NCI-H748 (cell line): ENCODE measurements around the gene KCNQ1OT1.

Experiments used
- DNase-seq: peaks from one replicate; lab custom pipeline; 2025; ENCODE audit not compliant: unreplicated experiment; lab: John Stamatoyannopoulos, UW

KCNQ1OT1 gene

GRCh38 chr11:2737226-2737590, 37.4 kb upstream of the KCNQ1OT1 start:
- no peak for DNase-seq

DNA sequence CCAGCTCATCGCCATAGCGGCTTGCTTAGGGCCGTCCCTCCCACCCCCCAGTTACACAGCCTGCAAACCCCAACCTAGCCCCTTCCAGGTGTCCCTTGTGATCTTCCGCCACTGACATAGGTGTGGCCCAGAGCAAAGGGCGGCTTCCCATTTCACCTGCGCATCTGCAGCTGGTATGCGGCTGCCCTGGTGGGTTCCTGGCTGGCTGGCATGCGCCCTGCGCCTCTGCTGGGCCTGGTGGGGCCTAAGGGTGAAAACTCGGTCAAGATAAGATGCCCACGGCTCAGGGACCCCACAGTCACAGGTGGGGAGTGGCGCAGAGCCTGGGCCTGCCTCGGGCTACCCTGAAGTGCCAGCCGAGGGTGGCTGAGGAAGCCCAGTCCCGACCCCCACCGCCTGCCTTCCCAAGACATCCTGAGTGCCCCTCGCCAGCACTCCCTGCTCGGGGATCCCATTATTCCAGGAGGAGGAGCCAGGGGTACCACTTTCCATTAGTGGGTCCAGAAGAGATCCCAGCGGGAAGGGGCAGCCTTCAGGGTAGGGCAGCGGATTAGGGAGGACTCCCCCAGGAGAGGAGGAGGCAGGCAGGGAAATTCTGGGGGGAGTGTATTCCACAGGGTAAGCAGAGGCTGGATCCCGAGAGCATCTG, 36.9 kb upstream of the KCNQ1OT1 start:
- DNase-seq: no peak

- DNase-seq: no peak
Measured at GRCh38 chr11:2735053-2735589, 35.3 kb upstream of the KCNQ1OT1 start.

GRCh38 chr11:2734181-2735052, 34.6 kb upstream of the KCNQ1OT1 start:
- no peak for DNase-seq

DNA sequence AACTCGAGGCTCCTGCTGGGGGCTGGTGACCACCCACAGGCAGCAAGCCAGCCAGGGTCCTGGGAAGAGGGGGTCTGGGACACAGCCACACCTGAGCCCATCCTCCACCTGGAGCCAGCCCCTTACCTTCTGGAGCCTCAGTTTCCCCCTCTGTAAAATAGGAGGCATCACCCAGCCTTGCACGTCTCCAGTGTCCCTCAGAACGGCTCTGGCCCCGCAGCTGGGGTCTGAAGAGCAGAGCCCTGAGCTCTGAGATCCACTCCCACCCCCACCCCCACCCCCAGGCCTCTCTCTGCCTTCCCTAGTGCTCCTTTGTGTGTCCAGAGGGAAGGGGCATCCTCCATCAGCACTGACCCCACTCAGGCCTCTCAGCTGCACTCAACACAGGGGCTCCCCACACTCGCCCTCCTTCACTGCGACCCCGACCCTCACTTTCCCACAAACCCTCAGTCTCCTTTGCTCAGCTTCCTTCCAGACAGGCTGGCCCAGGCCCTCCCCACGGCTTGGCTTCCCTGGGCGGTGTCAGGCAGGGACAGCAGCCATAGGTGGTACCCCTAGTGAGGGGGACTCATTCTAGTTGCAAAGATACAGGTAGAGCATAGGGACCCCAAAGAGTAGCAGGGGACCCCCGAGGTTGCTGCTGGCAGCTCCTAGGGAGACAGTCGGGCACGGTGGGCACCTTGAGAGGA, 33.3 kb upstream of the KCNQ1OT1 start:
- DNase-seq: no peak

DNA sequence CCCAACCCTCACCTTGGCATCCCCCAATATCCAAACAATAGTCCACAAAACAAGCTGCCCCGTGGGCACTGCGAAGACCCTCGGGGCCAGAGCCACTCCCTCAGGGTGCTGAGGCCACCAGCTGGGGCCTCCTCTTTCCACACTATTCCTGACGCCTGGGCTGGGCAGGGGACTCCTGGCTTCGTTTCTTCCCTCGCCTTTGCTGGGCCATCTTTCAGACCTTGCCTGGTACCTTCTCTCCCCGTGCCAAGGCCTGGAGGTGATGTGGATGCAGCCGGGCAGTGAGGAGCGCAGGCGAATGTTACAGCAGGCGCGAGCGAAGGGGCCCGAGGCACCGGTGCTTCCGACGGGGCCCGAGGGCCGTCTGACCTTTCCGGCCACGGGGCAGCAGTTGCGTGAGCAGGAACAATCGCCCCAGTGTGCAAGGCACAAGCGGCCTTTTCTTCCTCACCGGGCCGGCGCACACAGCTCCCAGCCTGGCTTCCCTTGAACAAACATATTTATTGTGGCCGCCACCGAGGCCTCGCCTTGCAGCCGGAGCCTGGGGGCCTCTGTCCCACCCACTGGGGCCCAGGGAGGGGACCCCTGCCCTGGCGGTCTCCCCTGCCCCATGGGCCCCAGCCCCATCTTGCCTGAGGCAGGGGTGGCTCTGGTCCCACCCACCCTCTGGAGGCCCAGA, 32.6 kb upstream of the KCNQ1OT1 start:
- DNase-seq: no peak

DNA sequence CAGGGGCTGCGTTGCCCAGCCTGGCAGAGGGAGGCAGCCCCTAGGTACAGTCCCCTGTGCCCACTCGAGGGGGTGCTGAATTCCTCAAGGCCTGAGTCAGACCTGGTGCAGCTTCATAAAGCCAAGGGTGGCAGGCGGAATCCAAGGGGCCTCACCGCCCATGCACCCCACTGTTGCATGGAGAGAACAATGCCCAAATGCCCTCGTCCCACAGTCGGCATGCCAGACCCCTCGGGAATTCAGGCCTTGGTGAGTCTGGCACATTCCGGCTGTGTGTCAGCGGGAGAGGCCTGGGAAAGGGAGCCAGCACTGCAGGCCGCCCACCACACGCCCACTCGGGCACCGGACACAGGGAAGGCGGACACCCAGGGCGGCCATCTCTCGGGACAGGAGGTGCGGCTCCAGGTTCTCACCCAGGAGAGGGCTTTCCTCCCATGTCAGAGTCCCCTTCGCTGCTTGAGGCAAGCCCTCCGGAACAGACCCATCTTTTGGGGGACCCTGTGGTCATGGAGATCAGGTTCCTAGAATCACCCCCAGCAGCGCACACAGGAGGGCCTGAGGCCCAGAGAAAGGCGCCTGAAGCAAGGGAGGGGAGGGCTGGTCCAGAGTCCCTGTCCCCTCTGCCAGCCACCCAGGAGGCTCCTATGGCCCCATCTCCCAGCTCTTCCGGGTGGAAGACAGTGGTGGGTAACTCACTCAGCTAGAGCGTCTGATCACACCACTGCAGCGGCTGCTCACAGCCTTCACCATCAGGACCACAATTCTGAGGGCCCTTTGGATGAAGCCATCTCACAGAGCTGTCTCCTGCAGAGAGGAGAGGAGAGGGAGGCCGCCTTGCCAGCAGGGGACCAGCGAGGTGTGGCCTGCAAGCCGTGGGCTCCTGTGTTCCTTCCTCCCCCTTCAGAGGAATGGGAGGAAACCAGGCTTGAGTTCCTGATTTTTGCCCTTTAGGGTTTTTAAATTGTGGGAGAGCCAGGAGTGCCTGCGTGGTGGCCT, 31.6 kb upstream of the KCNQ1OT1 start:
- no peak for DNase-seq

- no peak for DNase-seq
Measured at GRCh38 chr11:2730272-2731129, 30.7 kb upstream of the KCNQ1OT1 start.

GRCh38 chr11:2729841-2730240, 30.0 kb upstream of the KCNQ1OT1 start:
- DNase-seq: no peak

DNA sequence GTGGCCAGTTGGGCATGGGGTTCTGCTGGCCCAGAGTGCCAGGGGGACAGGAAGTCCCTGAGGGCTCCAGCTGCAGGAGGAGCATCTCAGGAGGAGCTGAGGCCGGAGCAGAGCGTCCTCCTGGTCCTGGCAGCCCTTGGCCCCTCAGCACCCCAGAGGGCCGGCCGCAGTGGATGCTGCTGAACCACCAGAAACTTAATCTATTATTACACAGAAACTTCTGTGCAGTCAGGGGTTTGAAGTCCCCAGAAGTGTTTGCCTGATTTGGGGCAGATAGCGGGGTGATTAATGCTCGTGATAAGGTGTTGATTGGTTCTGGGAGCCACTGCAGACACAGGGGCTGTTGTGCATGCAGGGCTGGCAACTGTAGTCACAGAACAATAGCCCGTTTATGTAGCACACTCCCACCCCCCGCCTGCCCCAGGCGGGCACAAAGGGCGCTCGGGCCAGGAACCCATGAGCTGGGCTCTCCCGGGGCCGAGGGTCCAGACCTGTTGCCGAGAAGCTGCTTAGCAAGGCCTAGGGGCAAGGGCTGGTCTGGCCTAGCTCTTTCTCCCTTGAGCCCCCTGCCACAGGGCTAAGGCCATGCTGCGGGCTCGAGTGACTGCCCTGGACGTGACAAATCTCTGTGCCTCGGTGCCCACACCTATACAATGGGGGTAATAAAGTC, 29.0 kb upstream of the KCNQ1OT1 start:
- no peak for DNase-seq

DNA sequence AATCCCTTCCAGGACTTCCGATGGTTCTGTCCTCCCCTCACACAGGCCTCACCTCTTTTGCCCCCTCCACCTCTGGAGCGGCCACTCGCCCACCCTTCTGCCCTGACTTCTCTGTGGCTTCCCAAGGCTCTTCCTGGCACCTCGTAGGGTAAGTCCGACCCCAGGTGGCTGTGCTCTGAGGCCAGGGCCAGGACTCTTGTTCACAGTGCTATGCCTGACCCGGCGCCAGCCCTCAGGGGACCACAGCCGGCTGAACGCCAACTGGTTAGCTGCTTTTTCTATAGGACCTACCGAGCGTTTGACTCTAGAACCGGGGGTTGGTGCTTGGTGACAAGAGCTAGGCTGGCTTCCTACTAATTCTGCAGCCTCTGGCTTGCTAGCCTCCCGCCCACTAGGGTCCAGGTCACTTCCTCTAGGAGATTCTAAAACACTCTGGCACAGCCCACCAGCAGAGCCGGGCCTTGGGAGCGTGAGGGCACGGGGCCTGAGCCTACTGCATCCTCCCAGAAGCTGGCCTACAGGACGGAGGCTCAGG, 28.4 kb upstream of the KCNQ1OT1 start:
- no peak for DNase-seq

DNA sequence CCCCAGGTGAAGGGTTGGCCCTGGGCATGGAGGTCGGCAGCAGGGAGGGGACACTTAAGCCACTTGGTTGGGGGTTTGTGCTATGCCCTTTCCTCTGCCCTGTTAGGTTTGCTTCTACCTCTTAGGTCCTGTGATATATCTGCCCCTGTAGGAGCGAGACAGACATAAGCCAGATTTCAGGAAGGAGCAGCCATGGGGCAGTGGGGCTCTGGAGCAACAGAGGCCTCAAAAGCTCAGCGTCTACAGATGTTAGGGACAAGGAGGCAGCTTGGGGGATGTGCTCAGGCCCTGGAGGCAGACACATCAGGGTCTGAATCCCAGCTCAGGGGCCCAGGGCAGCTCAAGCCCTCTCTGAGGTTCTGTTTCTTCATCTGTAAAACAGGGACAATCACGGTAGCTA, 27.2 kb upstream of the KCNQ1OT1 start:
- no peak for DNase-seq

DNA sequence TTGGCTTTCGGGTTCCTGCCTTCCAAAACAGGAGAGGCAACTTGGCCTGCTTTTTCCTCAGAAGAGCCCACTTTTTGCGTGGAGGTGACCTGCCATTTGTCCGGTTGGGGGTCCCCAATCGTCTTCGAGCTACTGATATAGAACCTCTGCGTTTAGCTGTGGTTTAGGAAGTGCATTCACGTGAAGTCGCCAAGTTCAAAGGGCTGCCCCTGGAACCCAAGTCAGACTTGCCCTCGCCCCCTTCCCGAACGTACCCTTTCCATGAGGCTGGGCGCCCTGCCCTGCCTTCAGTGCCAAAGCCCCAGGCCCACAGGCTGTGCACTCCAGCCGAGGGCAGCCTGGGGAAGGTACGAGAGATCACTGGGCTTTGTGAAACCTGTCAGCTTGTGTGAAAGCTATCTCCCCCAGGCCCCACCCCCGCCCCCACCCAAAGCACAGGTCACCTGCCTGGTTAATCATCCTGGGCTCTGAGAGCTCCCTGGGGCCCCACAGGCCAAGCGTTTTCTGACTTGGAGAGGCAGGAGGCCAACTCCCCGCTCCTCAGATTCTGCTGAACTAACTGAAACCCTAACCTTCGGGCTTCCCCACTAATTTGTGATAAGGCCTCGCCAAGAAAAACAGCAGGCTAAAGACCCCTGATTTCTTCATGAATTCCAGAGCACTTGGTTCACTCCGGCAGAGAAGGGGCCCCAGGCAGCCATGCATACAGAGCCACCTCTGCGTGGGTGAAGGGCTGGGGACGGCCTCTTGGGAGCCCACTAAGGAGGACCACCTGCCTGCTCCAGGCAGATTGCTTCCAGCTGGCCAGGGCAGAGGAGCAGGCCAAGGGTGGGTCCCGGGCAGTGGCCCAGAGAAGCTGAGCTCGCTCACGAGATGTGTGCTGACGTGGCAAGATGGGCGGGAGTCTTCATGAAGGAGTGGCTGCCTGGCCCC, 25.8 kb upstream of the KCNQ1OT1 start:
- DNase-seq: no peak

DNA sequence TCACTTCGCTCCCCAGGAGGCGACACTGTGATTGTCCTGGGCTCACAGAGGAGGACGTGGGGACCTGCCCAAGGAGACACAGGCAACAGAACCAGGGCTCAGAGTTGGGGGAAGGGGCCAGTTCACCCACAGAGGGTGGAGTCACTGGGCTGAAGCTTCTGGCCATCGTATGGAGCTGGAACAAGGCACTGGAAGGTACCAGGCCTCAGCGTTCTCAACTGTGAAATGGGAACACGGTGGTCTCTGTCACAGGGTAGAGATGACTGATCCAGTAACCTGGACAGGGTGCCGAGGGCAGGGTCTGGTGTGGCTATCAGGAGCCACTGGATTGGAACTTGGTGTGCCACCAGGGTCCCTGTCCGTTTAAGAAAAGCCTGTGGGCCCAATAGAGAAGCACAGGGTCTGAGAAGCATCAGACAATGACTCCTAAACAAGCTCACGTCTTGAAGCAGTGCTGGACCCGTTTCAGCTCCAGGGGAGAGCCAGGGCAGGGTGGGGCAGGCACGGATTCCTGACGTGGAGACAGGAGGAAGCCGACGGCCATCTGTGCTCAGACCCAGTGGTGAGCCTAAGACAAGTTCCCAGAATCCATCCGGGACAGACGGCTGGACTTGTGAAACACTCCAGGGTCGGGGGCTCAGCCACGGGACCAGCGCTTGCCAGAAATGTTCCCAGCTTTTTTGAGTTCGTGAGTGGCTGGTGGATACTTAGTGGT, 25.0 kb upstream of the KCNQ1OT1 start:
- DNase-seq: no peak

DNA sequence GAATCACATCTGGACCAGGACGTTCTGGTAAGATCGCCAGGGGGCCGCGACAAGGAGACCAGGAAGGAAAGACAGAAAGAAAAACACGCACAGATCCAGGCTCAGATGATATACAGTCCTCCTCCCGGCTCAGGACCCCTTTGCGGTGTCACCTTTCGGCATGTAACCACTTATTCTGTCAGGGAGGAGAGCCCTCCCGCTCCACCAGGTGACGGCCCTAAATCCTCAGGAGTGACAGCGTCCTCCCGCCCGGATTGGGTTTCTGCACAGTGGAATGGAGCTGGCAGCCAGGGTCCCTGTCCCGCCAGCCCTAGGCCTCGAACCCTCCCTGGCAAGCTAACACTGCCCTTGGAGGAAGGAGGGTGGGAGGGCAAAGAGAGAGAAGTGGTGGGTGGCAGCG, 24.3 kb upstream of the KCNQ1OT1 start:
- no peak for DNase-seq

DNA sequence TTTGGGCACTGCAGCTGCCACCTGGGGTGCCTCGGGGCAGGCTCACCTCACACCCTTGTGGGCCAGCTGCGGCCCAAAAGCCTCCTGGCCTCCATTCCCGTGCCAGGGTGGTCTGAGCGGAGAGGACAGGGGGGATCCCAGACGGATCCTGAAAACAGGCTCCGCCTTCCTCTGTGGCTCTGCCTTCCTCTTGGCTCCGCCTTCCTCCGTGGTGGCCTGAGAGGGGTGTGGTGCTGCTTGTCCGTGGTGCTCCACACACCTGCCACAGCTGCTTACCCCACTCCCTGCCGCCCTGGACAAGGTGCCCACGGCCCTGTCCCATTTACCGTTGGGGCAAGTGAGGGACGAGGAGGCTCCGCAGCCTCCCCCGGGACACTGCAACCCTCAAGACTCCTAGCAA, 23.2 kb upstream of the KCNQ1OT1 start:
- DNase-seq: no peak
